ENCODE data around the gene PRDM16. TPM values are rescaled to one million over a fixed set of nuclear protein-coding genes. Genes with fewer than 3 reads are reported as not detected.

The PRDM16 gene
- total and polyA plus RNA-seq, 8 donors: 9.6 to 18.0 (median 14.7) TPM

DNA sequence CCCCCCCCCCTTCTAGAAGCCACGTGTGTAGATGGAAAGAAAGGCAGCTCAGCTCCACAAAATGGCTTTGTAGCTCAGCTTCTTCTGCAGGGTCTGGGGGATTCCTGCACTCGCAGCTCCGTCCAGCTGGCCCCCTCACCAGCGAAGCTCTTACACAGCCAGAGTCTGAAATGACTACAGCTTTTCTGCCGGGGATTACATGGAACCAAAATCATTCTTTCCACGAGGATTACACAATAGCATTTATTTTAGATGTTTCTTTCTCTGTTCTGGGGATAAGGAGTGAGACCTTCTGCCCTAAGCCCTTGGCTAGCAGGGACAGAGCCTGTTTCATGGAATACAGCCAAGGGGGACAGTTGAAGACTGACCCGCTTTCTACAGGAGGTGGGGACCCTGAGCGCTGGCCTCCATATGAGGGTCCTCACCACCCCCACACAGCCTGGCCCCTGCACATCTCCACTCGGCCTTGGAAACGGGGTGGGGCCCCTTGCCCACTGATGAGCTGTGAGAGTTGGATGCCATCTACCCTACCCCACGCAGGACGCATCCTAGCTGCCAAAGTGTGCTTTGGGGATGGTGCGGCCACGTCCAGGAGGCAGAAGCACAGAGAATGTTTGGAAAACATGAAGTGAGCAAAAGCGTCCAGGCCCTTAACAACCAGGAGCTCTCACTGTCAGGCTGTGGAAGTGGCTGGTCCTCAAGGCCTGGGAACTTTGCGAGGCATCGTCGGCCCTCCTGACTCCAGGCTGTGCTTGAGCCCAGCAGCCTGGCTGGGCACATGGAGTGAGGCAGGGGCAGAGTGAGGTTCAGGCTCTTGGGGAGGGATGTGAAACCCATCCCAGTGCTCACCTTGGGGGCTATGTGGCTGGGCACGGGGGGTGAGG, 33.2 kb upstream of the PRDM16 start:
- no peak overlapping the region for H3K27ac ChIP-seq
- no peak overlapping the region for H3K4me3 ChIP-seq
- no peaks in the 10 kb centered on the region for H3K36me3 ChIP-seq
- peak in 2 of 4 donors; percentile 26 to 32 for DNase-seq
- peak; percentile 15 for ATAC-seq
- H3K4me1 ChIP-seq: no peaks in the 10 kb centered on the region
- intact Hi-C loops (cut with DNase I): no loop called here
- peaks cover 0 to 53% of the 10 kb centered on the region in 2 donors for H3K27me3 ChIP-seq
- TF ChIP-seq, protein P1, sequence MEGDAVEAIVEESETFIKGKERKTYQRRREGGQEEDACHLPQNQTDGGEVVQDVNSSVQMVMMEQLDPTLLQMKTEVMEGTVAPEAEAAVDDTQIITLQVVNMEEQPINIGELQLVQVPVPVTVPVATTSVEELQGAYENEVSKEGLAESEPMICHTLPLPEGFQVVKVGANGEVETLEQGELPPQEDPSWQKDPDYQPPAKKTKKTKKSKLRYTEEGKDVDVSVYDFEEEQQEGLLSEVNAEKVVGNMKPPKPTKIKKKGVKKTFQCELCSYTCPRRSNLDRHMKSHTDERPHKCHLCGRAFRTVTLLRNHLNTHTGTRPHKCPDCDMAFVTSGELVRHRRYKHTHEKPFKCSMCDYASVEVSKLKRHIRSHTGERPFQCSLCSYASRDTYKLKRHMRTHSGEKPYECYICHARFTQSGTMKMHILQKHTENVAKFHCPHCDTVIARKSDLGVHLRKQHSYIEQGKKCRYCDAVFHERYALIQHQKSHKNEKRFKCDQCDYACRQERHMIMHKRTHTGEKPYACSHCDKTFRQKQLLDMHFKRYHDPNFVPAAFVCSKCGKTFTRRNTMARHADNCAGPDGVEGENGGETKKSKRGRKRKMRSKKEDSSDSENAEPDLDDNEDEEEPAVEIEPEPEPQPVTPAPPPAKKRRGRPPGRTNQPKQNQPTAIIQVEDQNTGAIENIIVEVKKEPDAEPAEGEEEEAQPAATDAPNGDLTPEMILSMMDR (IDR thresholded peaks at IDR 0.05): no peak
- H3K9me3 ChIP-seq: no peaks in the 10 kb centered on the region

DNA sequence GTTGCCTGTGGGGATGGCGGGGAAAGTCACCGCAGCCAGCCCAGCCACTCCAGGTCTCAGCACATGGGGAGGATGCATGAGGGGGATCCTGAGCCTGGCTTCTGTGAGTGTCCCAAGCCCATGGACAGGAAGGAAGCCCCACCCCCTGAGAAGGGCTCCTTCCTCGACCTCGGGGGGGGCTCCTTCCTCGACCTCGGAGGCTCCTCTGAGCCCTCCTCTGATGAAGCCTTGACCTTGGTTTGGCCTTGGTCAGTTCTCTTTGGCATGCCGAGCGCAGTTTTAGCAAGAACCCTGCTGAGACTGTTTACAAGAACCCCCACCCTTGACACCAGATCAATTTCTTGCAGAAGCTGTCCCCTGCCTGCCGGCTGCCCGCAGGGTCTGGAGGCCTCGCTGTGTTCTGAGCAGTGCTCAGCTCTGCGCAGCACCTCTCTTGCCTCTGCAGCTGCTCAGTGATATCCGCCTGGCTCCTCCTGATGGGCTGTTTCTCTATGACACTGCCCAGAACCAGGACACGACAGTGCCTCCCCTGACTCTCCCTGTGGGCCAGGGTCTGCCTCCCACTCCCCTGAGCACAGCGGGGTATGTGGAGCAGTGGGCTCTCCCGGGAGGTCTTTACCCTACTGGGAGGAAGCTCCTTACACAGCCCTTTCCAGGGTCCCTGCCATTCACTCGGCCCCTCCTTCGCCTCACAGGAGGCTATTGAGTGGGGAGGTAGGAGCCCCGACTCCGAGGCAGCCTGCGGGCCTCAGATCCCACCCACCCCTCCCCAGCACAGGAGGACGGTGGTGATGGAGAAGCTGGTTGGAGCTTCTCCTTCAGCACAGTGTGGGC, 32.3 kb upstream of the PRDM16 start:
- peaks cover 0 to 44% of the 10 kb centered on the region in 2 donors for H3K27me3 ChIP-seq
- TF ChIP-seq, protein P1 (IDR thresholded peaks at IDR 0.05): no peak
- ATAC-seq (no peak), DNase-seq (peak in 1 of 4 donors; percentile 20)
- no peaks in the 10 kb centered on the region for H3K9me3 ChIP-seq
- no peaks in the 10 kb centered on the region for H3K36me3 ChIP-seq
- no peaks in the 10 kb centered on the region for H3K4me1 ChIP-seq
- intact Hi-C loops (cut with DNase I): no loop called here
- no peak overlapping the region for H3K27ac ChIP-seq
- H3K4me3 ChIP-seq: no peak overlapping the region

DNA sequence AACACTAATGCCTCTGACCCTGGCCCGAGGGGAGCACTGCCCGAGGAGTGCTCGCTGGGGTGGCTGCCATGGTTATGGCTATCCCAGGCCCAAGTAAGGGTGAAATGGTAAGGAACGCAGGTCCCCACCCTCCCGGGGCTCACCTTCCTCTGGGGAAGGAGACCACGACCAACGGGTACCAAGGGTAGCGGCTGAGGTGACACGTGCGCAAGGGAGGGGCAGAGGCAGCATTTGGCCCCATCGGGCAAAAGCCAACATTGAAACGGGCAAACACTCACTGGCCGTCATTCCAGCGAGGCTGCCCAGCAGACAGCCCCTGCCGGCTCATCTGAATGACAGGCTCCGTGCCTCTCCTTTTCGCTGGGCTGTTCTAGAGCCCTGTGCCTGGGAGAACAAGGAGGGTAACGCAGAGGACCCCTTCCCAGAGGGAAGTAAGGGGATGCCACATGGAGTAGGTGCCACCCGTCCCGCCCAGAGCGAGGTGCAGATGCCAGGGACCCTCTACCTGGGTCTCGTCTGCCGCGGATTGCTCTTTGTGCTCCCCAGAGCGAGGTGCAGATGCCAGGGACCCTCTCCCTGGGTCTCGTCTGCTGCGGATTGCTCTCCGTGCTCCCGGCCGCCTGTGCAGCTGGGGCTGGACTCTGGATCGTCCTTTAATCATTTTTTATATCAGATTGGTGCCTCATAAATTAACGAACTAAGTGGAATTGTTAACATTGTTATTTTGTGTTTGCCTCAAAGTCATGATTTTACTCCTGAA, 31.5 kb upstream of the PRDM16 start:
- DNase-seq (peak in 1 of 4 donors; percentile 8), ATAC-seq (no peak)
- no peaks in the 10 kb centered on the region for H3K36me3 ChIP-seq
- H3K27me3 ChIP-seq: peaks cover 0 to 36% of the 10 kb centered on the region in 2 donors
- H3K4me3 ChIP-seq: no peak overlapping the region
- TF ChIP-seq, protein P1 (IDR thresholded peaks at IDR 0.05): no peak
- no peaks in the 10 kb centered on the region for H3K9me3 ChIP-seq
- intact Hi-C loops (cut with DNase I): no loop called here
- H3K27ac ChIP-seq: no peak overlapping the region
- no peaks in the 10 kb centered on the region for H3K4me1 ChIP-seq

DNA sequence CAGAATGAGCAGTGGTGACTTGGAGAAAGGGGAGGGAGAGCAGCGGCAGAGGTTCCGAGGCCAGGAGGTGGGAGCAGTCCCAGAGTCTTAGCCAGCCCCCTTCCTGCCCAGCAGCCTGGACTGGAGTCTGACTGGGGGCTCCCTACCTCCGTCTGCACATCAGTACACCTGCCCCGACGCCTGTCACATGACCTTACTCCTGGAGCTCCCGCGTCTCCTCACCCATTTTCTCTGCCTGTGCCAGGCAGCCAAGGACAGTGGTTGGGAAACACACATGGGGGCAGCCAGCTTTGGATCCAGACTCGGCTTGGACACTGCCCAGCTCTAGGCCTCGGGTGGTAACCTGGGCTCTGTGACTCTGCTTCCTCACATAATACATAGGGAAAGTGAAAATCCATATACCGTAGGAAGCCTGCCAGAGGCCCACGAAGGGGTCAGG, 30.9 kb upstream of the PRDM16 start:
- Histone ChIP-seq H3K4me1 (no peaks in the 10 kb centered on the region), H3K36me3 (no peaks in the 10 kb centered on the region), H3K27ac (no peak overlapping the region), H3K9me3 (no peaks in the 10 kb centered on the region), H3K4me3 (no peak overlapping the region), H3K27me3 (peaks cover 0 to 30% of the 10 kb centered on the region in 2 donors)
- DNase-seq: peak in 1 of 4 donors; percentile 15
- intact Hi-C loops (cut with DNase I): no loop called here
- TF ChIP-seq, protein P1 (IDR thresholded peaks at IDR 0.05): no peak
- ATAC-seq: no peak

Data from left lung (tissue), 10 donors.